ENCODE data around the gene SENP1. TPM values are rescaled to one million over a fixed set of nuclear protein-coding genes. Genes with fewer than 3 reads are reported as not detected.

SENP1 gene
- polyA plus RNA-seq, 3 donors = 5.2 to 8.0 (median 6.0) TPM

- H3K4me3 Mint-ChIP-seq = no peak overlapping the region
- peaks cover 6 to 21% (median 17%) of the 10 kb centered on the region in 3 donors for H3K27me3 Mint-ChIP-seq (ENCODE audit: low read depth in 3 of 3)
- TF ChIP-seq, protein P1, sequence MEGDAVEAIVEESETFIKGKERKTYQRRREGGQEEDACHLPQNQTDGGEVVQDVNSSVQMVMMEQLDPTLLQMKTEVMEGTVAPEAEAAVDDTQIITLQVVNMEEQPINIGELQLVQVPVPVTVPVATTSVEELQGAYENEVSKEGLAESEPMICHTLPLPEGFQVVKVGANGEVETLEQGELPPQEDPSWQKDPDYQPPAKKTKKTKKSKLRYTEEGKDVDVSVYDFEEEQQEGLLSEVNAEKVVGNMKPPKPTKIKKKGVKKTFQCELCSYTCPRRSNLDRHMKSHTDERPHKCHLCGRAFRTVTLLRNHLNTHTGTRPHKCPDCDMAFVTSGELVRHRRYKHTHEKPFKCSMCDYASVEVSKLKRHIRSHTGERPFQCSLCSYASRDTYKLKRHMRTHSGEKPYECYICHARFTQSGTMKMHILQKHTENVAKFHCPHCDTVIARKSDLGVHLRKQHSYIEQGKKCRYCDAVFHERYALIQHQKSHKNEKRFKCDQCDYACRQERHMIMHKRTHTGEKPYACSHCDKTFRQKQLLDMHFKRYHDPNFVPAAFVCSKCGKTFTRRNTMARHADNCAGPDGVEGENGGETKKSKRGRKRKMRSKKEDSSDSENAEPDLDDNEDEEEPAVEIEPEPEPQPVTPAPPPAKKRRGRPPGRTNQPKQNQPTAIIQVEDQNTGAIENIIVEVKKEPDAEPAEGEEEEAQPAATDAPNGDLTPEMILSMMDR (IDR thresholded peaks at IDR 0.05) = no peak
- Histone ChIP-seq H3K79me2 (ENCODE audit: insufficient read depth, low read length) (no peaks in the 10 kb centered on the region), H3K4me1 (ENCODE audit: control insufficient read depth in 1 of 2, insufficient read depth in 2 of 2, low read length in 2 of 2) (no peaks in the 10 kb centered on the region), H3K9ac (ENCODE audit: insufficient read depth, low read length, poor library complexity, severe bottlenecking) (no peak overlapping the region), H3K27me3 (ENCODE audit: control insufficient read depth in 2 of 2, insufficient read depth in 2 of 2, low read length in 2 of 2) (no peaks in the 10 kb centered on the region), H3K4me3 (replicated peaks in 1 of 3; ENCODE audit: low read depth in 2 of 3, low read length in 3 of 3) (no peak overlapping the region), H3K4me2 (replicated peaks; ENCODE audit: extremely low read depth, low read length, poor library complexity, severe bottlenecking) (no peak overlapping the region), H2AFZ (ENCODE audit: insufficient read depth, low read depth, low read length, poor library complexity, severe bottlenecking) (no peak overlapping the region), H3K27ac (ENCODE audit: low read depth in 1 of 2, low read length in 2 of 2) (no peak overlapping the region), H3K9me3 (replicated peaks in 1 of 2; ENCODE audit: control insufficient read depth in 1 of 2, insufficient read depth in 1 of 2, low read length in 2 of 2) (no peaks in the 10 kb centered on the region), H4K20me1 (ENCODE audit: insufficient read depth, low read length) (no peaks in the 10 kb centered on the region), H3K36me3 (replicated peaks in 1 of 2; ENCODE audit: control insufficient read depth in 1 of 2, insufficient read depth in 2 of 2, low read length in 2 of 2) (no peaks in the 10 kb centered on the region)
- no peak overlapping the region for H3K27ac Mint-ChIP-seq
- peaks cover 0 to 1% (median 0%) of the 10 kb centered on the region in 7 donors for H3K9me3 Mint-ChIP-seq
- 100% methylated on average over 3 of the region's 7 CpGs for WGBS (ENCODE audit: insufficient coverage)
- intact Hi-C loops (cut with micrococcal nuclease) = no loop called here
- no peaks in the 10 kb centered on the region for H3K36me3 Mint-ChIP-seq
- no peak for DNase-seq
- H3K4me1 Mint-ChIP-seq = no peaks in the 10 kb centered on the region
Observed at GRCh38 chr12:48022676-48023385, 83.0 kb downstream of the SENP1 start.

DNA sequence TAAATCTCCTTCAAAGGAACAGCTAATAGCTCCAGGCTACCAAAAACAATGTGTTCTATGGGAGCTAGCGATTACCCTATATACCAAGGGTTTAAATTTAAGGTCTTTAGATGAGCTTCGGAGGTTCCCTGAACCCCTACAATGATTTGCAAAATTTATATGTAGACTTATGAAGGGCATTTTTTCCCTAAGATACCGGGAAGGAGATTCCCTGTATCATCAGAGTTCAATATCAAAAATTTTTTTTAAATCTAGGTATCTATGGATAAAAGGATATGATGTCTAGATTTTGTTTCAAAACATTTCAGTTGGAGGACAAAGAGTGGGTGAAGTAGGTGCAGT is 83.7 kb downstream of the SENP1 start:
- no peak for DNase-seq

More for the DNA sequence above, 83.7 kb downstream of the SENP1 start:
- Histone ChIP-seq H3K4me2 (replicated peaks; ENCODE audit: extremely low read depth, low read length, poor library complexity, severe bottlenecking) (no peak overlapping the region), H3K9ac (ENCODE audit: insufficient read depth, low read length, poor library complexity, severe bottlenecking) (no peak overlapping the region), H3K4me3 (replicated peaks in 1 of 3; ENCODE audit: low read depth in 2 of 3, low read length in 3 of 3) (no peak overlapping the region), H3K27ac (ENCODE audit: low read depth in 1 of 2, low read length in 2 of 2) (no peak overlapping the region), H3K27me3 (ENCODE audit: control insufficient read depth in 2 of 2, insufficient read depth in 2 of 2, low read length in 2 of 2) (peaks cover 0 to 1% of the 10 kb centered on the region in 2 donors), H3K4me1 (ENCODE audit: control insufficient read depth in 1 of 2, insufficient read depth in 2 of 2, low read length in 2 of 2) (no peaks in the 10 kb centered on the region), H3K9me3 (replicated peaks in 1 of 2; ENCODE audit: control insufficient read depth in 1 of 2, insufficient read depth in 1 of 2, low read length in 2 of 2) (no peaks in the 10 kb centered on the region), H4K20me1 (ENCODE audit: insufficient read depth, low read length) (no peaks in the 10 kb centered on the region), H3K36me3 (replicated peaks in 1 of 2; ENCODE audit: control insufficient read depth in 1 of 2, insufficient read depth in 2 of 2, low read length in 2 of 2) (no peaks in the 10 kb centered on the region), H3K79me2 (ENCODE audit: insufficient read depth, low read length) (no peaks in the 10 kb centered on the region), H2AFZ (ENCODE audit: insufficient read depth, low read depth, low read length, poor library complexity, severe bottlenecking) (no peak overlapping the region)
- WGBS (ENCODE audit: insufficient coverage) = no CpG with 5 or more reads among the region's 3 CpGs
- intact Hi-C loops (cut with micrococcal nuclease) = no loop called here
- H3K27ac Mint-ChIP-seq = no peak overlapping the region
- H3K4me3 Mint-ChIP-seq = no peak overlapping the region
- no peaks in the 10 kb centered on the region for H3K36me3 Mint-ChIP-seq
- no peaks in the 10 kb centered on the region for H3K4me1 Mint-ChIP-seq
- H3K27me3 Mint-ChIP-seq (ENCODE audit: low read depth in 3 of 3) = peaks cover 7 to 21% (median 15%) of the 10 kb centered on the region in 3 donors
- H3K9me3 Mint-ChIP-seq = peaks cover 0 to 1% (median 0%) of the 10 kb centered on the region in 7 donors
- TF ChIP-seq, protein P1 (IDR thresholded peaks at IDR 0.05) = no peak

All from CD14-positive monocyte (primary cell).